ENCODE results near the gene FUT9.

Gene FUT9

DNA sequence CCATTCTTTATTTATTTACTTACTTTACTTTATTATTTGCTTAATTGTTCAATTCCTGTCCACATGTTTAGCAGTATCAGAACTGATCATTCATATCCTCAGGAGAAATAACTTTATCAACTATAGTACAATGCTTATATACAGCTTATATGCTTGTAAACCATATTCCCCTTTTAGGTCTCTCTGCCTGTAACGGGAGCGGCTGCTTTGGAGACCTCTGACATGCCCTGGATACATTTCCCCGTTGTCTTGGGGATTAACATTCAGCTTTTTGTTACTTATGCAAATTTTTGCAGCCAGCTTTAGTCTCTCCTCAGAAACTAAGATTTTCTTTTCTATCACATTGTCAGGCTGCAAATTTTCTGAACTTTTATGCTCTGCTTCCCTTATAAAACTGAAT is 17.6 kb upstream of the FUT9 start:
- TF ChIP-seq, protein P1, sequence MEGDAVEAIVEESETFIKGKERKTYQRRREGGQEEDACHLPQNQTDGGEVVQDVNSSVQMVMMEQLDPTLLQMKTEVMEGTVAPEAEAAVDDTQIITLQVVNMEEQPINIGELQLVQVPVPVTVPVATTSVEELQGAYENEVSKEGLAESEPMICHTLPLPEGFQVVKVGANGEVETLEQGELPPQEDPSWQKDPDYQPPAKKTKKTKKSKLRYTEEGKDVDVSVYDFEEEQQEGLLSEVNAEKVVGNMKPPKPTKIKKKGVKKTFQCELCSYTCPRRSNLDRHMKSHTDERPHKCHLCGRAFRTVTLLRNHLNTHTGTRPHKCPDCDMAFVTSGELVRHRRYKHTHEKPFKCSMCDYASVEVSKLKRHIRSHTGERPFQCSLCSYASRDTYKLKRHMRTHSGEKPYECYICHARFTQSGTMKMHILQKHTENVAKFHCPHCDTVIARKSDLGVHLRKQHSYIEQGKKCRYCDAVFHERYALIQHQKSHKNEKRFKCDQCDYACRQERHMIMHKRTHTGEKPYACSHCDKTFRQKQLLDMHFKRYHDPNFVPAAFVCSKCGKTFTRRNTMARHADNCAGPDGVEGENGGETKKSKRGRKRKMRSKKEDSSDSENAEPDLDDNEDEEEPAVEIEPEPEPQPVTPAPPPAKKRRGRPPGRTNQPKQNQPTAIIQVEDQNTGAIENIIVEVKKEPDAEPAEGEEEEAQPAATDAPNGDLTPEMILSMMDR (IDR thresholded peaks at IDR 0.05; ENCODE audit: low read depth, low read length) = no peak
- in situ Hi-C loops (cut with HindIII; ENCODE audit: low sequenced_read_pairs) = no loop called here
- DNase-seq (ENCODE audit: low read depth, low spot score) = no peak
- no peak overlapping the region for H3K4me3 ChIP-seq (ENCODE audit: low read depth, low read length)

DNA sequence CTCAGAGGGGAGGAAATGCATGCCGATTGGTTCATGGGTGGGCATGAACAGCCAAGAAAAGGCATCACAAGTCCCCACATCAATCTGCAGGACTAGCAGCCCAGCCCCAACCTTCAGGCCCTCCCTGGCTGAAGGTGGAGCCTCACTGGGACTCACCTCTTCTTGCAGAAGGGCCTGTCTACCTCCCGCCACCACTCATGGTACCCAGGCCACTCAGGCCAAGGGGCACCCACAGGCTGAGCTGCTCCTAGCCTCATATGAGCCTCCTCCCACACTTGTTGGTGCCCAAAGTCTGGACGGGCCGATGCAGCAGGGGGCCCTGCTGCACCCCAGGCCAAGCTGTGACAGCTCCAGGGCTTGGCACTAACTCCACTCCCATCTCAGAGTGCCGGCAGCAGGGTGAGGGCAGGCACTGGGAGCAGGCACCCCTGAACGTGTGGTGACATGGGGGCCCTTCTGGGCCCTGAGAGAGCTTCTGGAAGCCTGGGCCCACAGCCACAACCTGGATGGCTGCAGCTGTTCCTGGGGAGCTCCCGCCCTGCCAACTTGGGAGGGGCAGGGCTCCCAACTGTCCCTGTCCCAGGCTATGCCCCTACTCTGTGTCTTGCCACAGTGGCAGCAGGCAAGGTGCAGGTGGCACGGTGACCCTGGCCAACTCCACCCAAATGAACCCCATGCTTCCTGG is 13.7 kb upstream of the FUT9 start:
- in situ Hi-C loops (cut with HindIII; ENCODE audit: low sequenced_read_pairs) = no loop called here
- no peak overlapping the region for H3K4me3 ChIP-seq (ENCODE audit: low read depth, low read length)
- TF ChIP-seq, protein P1 (IDR thresholded peaks at IDR 0.05; ENCODE audit: low read depth, low read length) = no peak
- DNase-seq (ENCODE audit: low read depth, low spot score) = no peak

DNA sequence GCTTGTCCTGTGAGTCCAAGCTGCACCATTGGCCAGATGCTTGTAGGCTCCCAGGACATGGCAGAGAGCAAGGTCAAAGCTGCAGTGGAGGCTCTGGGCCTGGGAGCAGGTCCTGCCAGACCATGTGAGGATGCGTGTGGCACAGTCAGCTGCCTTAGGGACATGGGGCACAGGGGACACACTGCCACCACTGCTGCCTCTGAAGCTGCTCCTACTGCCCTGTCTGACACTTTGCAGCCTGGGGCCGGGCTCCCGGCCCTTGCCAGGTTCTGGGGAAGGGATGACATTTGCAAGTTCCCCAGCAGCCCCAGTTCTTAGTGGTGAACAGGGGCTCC is 13.2 kb upstream of the FUT9 start:
- TF ChIP-seq, protein P1 (IDR thresholded peaks at IDR 0.05; ENCODE audit: low read depth, low read length) = no peak
- no peak overlapping the region for H3K4me3 ChIP-seq (ENCODE audit: low read depth, low read length)
- DNase-seq (ENCODE audit: low read depth, low spot score) = no peak
- in situ Hi-C loops (cut with HindIII; ENCODE audit: low sequenced_read_pairs) = no loop called here

DNA sequence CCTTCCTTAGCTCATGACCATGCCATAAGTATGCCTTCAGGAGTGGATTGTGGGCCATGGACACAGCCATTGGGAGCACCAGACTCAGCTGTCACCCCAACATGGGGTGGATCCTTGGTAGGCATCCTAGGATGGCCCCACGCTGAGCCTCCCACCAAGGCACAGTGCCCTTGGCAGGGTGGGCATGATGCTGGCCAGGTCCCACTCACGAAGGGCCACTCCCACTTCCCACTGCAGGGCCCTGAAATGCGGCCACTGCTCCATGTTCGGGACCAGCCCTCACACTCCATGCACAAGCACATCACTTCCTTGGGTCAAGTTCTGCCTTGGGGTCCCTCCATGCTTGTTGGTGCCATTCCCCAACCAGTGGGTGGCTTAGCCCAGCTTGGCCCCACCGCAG is 12.9 kb upstream of the FUT9 start:
- TF ChIP-seq, protein P1 (IDR thresholded peaks at IDR 0.05; ENCODE audit: low read depth, low read length) = no peak
- in situ Hi-C loops (cut with HindIII; ENCODE audit: low sequenced_read_pairs) = no loop called here
- H3K4me3 ChIP-seq (ENCODE audit: low read depth, low read length) = no peak overlapping the region
- no peak for DNase-seq (ENCODE audit: low read depth, low spot score)

DNA sequence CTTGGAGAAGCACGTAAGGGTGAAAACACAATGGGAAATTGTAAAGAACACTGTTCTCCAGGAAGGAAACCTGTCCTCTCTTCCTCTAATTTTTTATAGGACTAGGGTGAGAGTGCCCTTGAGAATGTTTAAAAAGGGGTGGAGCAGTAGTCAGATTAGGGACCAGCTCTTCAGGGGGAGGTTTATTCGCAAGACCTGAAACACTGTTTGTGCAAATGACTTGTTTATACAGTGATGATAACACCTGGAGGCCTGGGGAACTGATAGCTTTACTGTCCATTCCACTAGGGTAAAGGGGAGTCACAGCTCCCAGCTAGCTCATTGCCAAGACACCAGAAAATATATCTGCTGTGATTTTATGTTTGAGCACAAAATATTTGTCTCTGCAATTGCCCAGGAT is 8.1 kb upstream of the FUT9 start:
- no peak overlapping the region for H3K4me3 ChIP-seq (ENCODE audit: low read depth, low read length)
- DNase-seq (ENCODE audit: low read depth, low spot score) = no peak
- in situ Hi-C loops (cut with HindIII; ENCODE audit: low sequenced_read_pairs) = no loop called here
- TF ChIP-seq, protein P1 (IDR thresholded peaks at IDR 0.05; ENCODE audit: low read depth, low read length) = no peak

DNA sequence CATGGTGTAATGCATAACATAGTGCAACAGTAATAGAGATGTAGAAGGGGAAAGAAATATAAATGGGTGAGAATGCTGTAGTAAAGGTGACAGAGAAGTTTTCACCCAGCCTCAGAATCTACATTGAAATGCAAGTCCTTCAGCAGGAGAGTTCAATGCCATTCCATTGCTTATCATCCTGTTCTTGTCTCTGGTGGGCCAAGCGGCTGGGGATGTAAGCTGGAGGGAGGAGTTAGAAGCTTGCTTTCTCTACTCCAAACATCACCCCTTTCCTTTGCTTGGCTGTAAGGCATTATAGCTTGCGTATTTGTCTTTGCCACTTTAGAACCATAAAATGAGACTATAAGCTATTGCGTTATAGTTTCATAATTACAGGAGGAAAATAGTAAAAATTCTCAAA is 2.2 kb upstream of the FUT9 start:
- no peak overlapping the region for H3K4me3 ChIP-seq (ENCODE audit: low read depth, low read length)
- TF ChIP-seq, protein P1 (IDR thresholded peaks at IDR 0.05; ENCODE audit: low read depth, low read length) = no peak
- in situ Hi-C loops (cut with HindIII; ENCODE audit: low sequenced_read_pairs) = no loop called here
- no peak for DNase-seq (ENCODE audit: low read depth, low spot score)
